Progenitor cell of endocrine pancreas (in vitro differentiated cells): ENCODE results near the gene PRSS23. TPM values are rescaled to one million over a fixed set of nuclear protein-coding genes. Genes with fewer than 3 reads are reported as not detected.
A peak's percentile ranks its signal among the peaks of the same experiment; 100 is the strongest.

Experiments
- DNase-seq: peaks from one replicate; pipeline ENCODE4 v3.0.0; 2021; ENCODE audit warnings: low spot score; ENCODE audit not compliant: unreplicated experiment
- H3K27ac Mint-ChIP-seq: 2 replicates; pipeline ENCODE4 v1.8.0; 2021; ENCODE audit warnings: mild to moderate bottlenecking, moderate library complexity, mixed read lengths
- H3K27me3 Mint-ChIP-seq: 2 replicates; pipeline ENCODE4 v1.8.0; 2021; ENCODE audit warnings: mixed read lengths
- H3K36me3 Mint-ChIP-seq: 2 replicates; pipeline ENCODE4 v1.8.0; 2022; ENCODE audit warnings: mixed read lengths; ENCODE audit not compliant: insufficient read depth
- H3K4me1 Mint-ChIP-seq: 2 replicates; pipeline ENCODE4 v1.8.0; 2021; ENCODE audit warnings: low read depth, mixed read lengths
- H3K4me3 Mint-ChIP-seq: 2 replicates; pipeline ENCODE4 v1.8.0; 2021; ENCODE audit warnings: low read depth, mild to moderate bottlenecking, moderate library complexity, mixed read lengths
- H3K9me3 Mint-ChIP-seq: 2 replicates; pipeline ENCODE4 v1.8.0; 2021; ENCODE audit warnings: low read depth, mixed read lengths
- CTCF ChIP-seq: fragments of 200-600 bp; sonication (generic); IDR thresholded peaks from one replicate; pipeline ENCODE4 v1.5.0; 2021; ENCODE audit warnings: antibody characterized with exemption, mild to moderate bottlenecking; ENCODE audit not compliant: unreplicated experiment
- total RNA-seq: library from RNA; stranded (reverse); gene quantifications from 2 replicates; pipeline ENCODE4 v1.2.1, GENCODE V29; 2021

The PRSS23 gene
- total RNA-seq, 1 donor from 2014 or later, result 31.6 TPM

- H3K9me3 Mint-ChIP-seq, result no peaks in the 10 kb centered on the region
- TF ChIP-seq CTCF, result no peak
- no peak for DNase-seq
- H3K36me3 Mint-ChIP-seq, result peaks cover 10% of the 10 kb centered on the region
- peaks cover 6% of the 10 kb centered on the region for H3K27me3 Mint-ChIP-seq
- H3K27ac Mint-ChIP-seq, result no peak overlapping the region
- H3K4me1 Mint-ChIP-seq, result peaks cover 36% of the 10 kb centered on the region
- no peak overlapping the region for H3K4me3 Mint-ChIP-seq
These were observed 5.5 kb downstream of the PRSS23 start for GRCh38 chr11:86805873-86806310.

- no peaks in the 10 kb centered on the region for H3K9me3 Mint-ChIP-seq
- no peak for TF ChIP-seq CTCF
- no peak for DNase-seq
- peaks cover 37% of the 10 kb centered on the region for H3K4me1 Mint-ChIP-seq
- H3K4me3 Mint-ChIP-seq, result no peak overlapping the region
- peak overlapping the region; percentile 15 for H3K27ac Mint-ChIP-seq
- peaks cover 3% of the 10 kb centered on the region for H3K27me3 Mint-ChIP-seq
- peaks cover 10% of the 10 kb centered on the region for H3K36me3 Mint-ChIP-seq
These were observed 6.6 kb downstream of the PRSS23 start for GRCh38 chr11:86806903-86807302.

- Mint-ChIP-seq H3K36me3 (peaks cover 10% of the 10 kb centered on the region), H3K27ac (peak overlapping the region; percentile 1), H3K27me3 (peaks cover 3% of the 10 kb centered on the region), H3K4me3 (no peak overlapping the region), H3K4me1 (peaks cover 37% of the 10 kb centered on the region), H3K9me3 (no peaks in the 10 kb centered on the region)
- no peak for DNase-seq
- no peak for TF ChIP-seq CTCF
These were observed 7.0 kb downstream of the PRSS23 start for GRCh38 chr11:86807360-86807759.

GRCh38 chr11:86809561-86809960 lies 9.2 kb downstream of the PRSS23 start:
- H3K27me3 Mint-ChIP-seq, result peaks cover 7% of the 10 kb centered on the region
- no peaks in the 10 kb centered on the region for H3K9me3 Mint-ChIP-seq
- H3K4me3 Mint-ChIP-seq, result no peak overlapping the region
- no peak overlapping the region for H3K27ac Mint-ChIP-seq
- peaks cover 10% of the 10 kb centered on the region for H3K36me3 Mint-ChIP-seq
- peaks cover 31% of the 10 kb centered on the region for H3K4me1 Mint-ChIP-seq
- TF ChIP-seq CTCF, result no peak
- no peak for DNase-seq

GRCh38 chr11:86810288-86810687 lies 9.9 kb downstream of the PRSS23 start:
- no peak overlapping the region for H3K4me3 Mint-ChIP-seq
- H3K27ac Mint-ChIP-seq, result no peak overlapping the region
- H3K36me3 Mint-ChIP-seq, result peaks cover 10% of the 10 kb centered on the region
- H3K9me3 Mint-ChIP-seq, result no peaks in the 10 kb centered on the region
- H3K27me3 Mint-ChIP-seq, result peaks cover 7% of the 10 kb centered on the region
- no peak for TF ChIP-seq CTCF
- peaks cover 31% of the 10 kb centered on the region for H3K4me1 Mint-ChIP-seq
- DNase-seq, result no peak
